Activated CD4-positive, alpha-beta T cell treated with anti-CD3 and anti-CD28 coated beads, Interleukin-2, Interleukin-6, amounts not matched to agents 100 ng/mL and 50 ng/mL, durations not matched to agents 16 hours and 8 hours (primary cell): ENCODE data around the gene NEBL.
"Not testable (repeated sequence)": the region's sequence is repeated elsewhere in the genome, so short reads cannot be mapped to it uniquely, and the experiment has no call there.

Experiments used
- DNase-seq: peaks from one replicate; pipeline ENCODE4 v3.0.0-alpha.2; 2020

Gene NEBL

GRCh38 chr10:20897146-20897825 lies at the start of gene NEBL:
NEBL (minus strand) TSS chr10:20897311; CDS start chr10:20897205, 106 bp downstream.
- DNase-seq = no peak

GRCh38 chr10:20945546-20946332 lies 48.6 kb upstream of the NEBL start:
- DNase-seq = no peak

- DNase-seq = no peak
These were observed 47.8 kb upstream of the NEBL start for GRCh38 chr10:20944789-20945502.

- not testable (repeated sequence) for DNase-seq
These were observed 42.3 kb upstream of the NEBL start for GRCh38 chr10:20939414-20939813.

DNA sequence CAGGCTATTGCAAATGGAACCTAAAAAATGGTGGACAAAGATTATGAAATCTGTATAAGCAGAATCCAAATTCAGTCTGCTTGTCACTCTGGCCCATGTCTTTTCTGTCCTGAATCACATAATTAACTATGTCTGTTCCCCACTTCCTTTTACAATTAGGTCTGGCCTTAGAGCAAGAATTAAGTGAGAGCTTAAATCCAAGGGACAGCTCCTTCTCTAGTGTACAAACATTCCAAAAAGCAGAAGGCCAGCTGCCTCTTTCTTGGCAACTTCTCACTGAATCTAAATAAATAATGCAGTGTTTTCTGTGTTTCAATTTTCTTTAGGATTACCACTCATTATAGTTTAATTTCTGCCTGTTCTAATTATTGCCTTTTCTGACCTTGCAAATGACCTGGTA lies 39.3 kb upstream of the NEBL start:
- DNase-seq = no peak

- DNase-seq = no peak
These were observed 38.8 kb upstream of the NEBL start for GRCh38 chr10:20935931-20936330.

GRCh38 chr10:20935301-20935700 lies 38.2 kb upstream of the NEBL start:
- no peak for DNase-seq

- no peak for DNase-seq
These were observed 36.6 kb upstream of the NEBL start for GRCh38 chr10:20933705-20934104.

DNA sequence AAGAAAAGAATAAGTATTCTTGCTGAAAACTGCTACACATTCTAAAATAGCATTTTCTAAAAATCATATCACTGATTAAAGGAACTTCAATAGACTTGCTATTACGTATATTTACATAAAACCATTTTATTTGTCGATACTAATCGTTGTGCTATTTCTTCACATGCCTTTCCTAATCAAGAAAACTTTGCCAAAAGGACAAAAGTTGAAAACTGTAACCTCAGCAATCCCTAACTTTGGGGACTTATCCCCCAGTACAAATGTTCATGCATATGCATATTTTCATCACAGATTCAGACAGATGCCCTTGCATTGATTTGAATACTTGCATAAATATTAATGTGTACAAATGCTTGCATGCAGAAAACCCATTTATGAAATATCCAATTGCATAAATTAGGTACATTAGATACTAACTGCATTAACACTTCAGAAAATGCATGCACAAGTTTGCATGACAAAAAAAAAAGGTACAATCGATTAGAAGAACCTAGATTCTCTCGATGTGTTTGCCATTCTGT lies 35.6 kb upstream of the NEBL start:
- no peak for DNase-seq

DNA sequence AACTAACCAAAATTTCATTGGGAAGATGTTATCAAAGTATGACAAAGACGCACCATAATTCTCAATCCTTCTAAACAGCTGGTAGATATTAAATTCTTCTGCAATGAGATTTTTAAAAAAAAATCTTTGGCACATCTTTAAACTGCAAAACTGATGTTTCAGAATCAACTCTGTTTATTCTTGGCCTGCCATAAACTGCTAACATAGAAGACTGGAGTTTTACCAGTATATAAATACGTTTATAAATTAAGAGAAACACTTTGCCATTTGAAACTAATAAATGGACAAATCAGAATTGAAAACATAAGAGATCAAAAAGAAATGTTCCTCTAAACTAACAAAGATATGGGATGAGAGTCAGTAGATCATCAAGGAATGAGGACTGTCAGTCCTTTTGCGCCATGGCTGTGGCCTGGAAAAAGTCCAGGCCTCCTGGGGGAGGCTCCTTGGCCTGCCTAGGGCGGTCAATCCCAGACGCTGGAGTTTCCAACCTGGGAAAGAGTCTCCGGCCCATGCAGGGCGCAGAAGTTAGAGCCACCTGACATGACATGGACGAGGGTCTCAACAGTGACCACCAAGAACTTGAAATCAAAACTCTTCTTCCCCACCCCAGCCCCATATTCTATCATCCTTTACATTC lies 34.2 kb upstream of the NEBL start:
- no peak for DNase-seq

- no peak for DNase-seq
These were observed 30.3 kb upstream of the NEBL start for GRCh38 chr10:20927456-20927855.

DNA sequence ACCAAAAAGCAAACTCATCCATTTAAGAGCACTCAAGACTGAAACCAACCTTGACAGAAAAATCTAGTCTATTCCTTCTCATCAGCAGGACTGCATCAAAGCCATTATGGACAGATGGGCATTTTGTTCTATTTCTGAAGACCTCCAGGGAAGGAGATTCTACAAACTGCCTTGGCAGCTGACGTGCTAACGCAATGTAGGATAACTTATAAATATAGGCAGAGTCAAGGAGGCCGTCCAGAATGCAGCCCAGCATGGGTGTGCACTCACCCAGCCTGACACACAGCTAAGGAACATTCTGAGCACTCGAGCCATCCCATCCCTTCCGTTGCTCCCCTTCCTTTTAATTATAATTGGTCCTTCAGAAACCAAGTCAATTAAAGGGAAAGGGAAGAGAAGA lies 25.3 kb upstream of the NEBL start:
- no peak for DNase-seq

DNA sequence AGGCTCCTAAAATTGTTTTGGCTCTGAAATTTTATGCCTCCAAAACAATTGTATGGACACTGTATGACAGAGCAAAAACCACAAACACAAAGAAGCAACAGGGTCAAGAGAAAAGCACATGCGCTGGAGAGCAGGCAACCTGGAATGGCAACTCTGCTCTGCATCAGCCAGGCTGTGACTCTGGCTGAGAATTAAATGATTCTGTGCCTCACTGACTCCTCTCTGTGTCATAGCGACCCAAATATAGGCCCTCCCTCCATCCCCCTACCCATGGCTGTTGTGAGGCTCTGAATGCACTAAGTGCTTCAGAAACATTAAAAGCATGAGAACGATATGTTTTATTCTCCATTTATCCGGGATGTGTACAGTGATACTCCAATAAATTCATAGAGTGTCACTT lies 24.9 kb upstream of the NEBL start:
- no peak for DNase-seq

GRCh38 chr10:20920061-20920460 lies 22.9 kb upstream of the NEBL start:
- no peak for DNase-seq

- DNase-seq = no peak
These were observed 22.4 kb upstream of the NEBL start for GRCh38 chr10:20919481-20919880.

GRCh38 chr10:20916976-20917375 lies 19.9 kb upstream of the NEBL start:
- no peak for DNase-seq

- DNase-seq = no peak
These were observed 15.9 kb upstream of the NEBL start for GRCh38 chr10:20912969-20913368.

DNA sequence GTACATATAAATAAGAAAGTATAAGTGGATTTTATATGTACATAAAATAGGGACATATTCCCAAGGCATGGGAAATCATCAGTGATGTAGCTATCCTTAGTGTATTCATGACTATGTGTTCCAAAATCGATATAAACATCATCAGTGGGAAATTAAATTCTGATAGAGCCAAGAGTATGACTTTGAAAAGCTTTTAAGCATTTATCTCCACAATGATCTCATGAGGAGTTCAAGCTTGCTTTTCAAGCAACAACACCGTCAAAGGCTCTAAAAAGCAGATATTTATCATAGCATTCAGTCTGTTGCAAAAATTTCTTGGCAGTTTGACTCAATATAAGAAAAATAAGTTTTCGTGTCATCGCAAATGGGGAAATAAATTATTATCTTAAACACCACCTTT lies 14.5 kb upstream of the NEBL start:
- no peak for DNase-seq

DNA sequence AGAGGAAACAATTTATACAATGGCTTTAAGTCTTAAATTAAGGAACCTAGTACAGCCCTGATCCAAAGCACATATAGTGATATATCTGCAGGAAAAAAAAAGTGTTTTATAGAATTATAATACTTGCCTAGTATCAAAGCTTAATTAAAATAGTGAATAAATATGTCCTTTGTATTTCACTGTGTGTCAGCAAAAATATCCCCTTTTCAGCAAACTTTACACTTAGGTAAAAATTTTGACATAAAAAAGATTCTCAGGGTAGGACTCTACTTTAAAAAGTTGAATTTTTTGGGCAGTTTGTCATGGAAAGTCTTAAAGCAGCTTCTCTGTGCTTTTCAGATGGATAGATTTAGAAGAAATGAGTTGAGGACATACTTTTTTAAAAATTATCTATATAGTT lies 12.7 kb upstream of the NEBL start:
- no peak for DNase-seq

DNA sequence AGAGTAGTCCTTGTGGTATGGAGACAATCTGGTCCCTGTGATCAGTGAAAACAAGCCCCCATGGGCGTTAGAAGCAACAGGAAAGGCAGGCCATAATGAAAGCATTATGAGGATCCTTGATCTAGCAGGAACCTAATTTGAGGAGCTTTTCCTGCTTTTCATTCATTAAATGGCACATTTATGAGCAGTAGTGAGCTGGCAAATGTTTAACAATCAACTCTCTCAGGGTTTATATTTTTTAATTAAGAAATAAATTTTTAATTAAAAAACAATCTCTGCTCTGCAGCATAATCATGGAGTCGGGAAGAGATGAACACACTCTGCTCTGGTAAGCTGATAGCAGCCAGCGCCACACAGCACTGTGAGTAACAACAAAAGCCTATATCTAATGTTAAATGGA lies 11.3 kb upstream of the NEBL start:
- no peak for DNase-seq

DNA sequence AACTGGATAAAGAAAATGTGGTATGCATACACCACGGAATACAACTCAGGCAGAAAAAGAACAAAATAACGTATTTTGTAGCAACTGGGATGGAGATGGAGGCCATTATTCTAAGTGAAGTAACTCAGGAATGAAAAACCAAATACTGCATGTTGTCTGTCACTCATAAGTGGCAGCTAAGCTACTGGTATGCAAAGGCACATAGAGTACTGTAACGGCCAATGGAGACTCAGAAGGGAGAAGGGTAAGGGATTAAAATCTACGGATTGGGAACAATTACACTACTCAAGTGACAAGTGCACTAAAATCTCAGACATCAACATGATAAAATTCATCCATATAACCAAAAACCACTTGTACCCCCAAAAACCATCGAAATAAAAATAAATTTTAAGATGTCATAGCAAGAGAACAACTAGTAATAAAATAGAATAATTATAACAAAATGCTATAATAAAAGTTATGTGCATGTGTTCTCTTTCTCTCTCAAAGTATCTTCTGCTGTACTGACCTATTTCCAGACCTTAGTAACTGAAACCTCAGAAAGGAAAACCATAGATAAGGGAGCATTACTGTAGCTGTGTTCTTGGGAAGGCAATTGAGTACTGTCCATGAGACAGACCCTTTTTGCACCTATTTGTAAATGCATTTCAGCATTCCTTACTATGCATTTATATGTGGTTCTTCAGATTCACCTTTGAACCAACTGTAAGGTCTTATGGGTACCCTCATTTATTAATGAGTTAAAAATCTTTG lies 6.7 kb upstream of the NEBL start:
- DNase-seq = no peak

- DNase-seq = no peak
These were observed 4.0 kb upstream of the NEBL start for GRCh38 chr10:20901110-20901509.
